SU-DHL-6 (cell line): Measurements from ENCODE around the gene SNTG2.

Experiments
- H2AFZ ChIP-seq: fragments of 200-600 bp; sonication (generic); 2 replicates; pipeline ENCODE4 v1.6.1; 2014; ENCODE audit warnings: low read depth, mild to moderate bottlenecking, moderate library complexity, mixed read lengths, antibody characterized with exemption, low read length; ENCODE audit not compliant: severe bottlenecking
- H3F3A ChIP-seq: fragments of 200-600 bp; shearing (Covaris generic); 2 replicates; pipeline ENCODE4 v1.6.0; 2016; ENCODE audit warnings: antibody characterized with exemption, mild to moderate bottlenecking; ENCODE audit not compliant: insufficient read depth
- H3K27ac ChIP-seq: fragments of 200-600 bp; sonication (generic); 2 replicates; pipeline ENCODE4 v1.5.1; 2016; ENCODE audit warnings: low read depth, mild to moderate bottlenecking, low read length, moderate library complexity, mixed read lengths
- H3K27me3 ChIP-seq: fragments of 200-600 bp; sonication (generic), shearing (Covaris generic); 2 replicates; pipeline ENCODE4 v1.6.0; 2014; ENCODE audit warnings: mild to moderate bottlenecking, low read length
- H3K36me3 ChIP-seq: fragments of 200-600 bp; sonication (generic); 2 replicates; pipeline ENCODE4 v1.6.1; 2014; ENCODE audit warnings: mild to moderate bottlenecking, low read length, mixed read lengths
- H3K4me2 ChIP-seq: fragments of 300-600, 200-600 bp; shearing (Covaris generic), sonication (generic); 2 replicates; pipeline ENCODE4 v1.6.0; 2014; ENCODE audit warnings: low read length, low read depth, mild to moderate bottlenecking; ENCODE audit not compliant: poor library complexity, severe bottlenecking
- H3K4me3 ChIP-seq: fragments of 200-600 bp; sonication (generic); 2 replicates; pipeline ENCODE4 v1.5.1; 2014; ENCODE audit warnings: antibody characterized with exemption, low read length, mild to moderate bottlenecking, mixed read lengths; ENCODE audit not compliant: insufficient read depth, poor library complexity, severe bottlenecking
- H3K79me2 ChIP-seq: fragments of 200-600 bp; sonication (generic); 2 replicates; pipeline ENCODE4 v1.6.1; 2014; ENCODE audit warnings: mild to moderate bottlenecking, low read length, moderate library complexity; ENCODE audit not compliant: insufficient read depth
- H3K9ac ChIP-seq: fragments of 200-600 bp; sonication (generic); 2 replicates; pipeline ENCODE4 v1.7.0; 2014; ENCODE audit warnings: mild to moderate bottlenecking, low read length
- H3K9me2 ChIP-seq: fragments of 200-600 bp; sonication (generic); replicated peaks from 2 replicates; pipeline ENCODE4 v1.6.1; 2014; ENCODE audit warnings: low read length; ENCODE audit not compliant: insufficient read depth
- H3K9me3 ChIP-seq: fragments of 200-600 bp; sonication (generic); 2 replicates; pipeline ENCODE4 v1.6.1; 2014; ENCODE audit warnings: low read length, mixed read lengths; ENCODE audit not compliant: insufficient read depth
- H4K20me1 ChIP-seq: fragments of 200-600 bp; sonication (generic); 2 replicates; pipeline ENCODE4 v1.6.1; 2014; ENCODE audit warnings: low read depth, mild to moderate bottlenecking, antibody characterized with exemption, low read length, moderate library complexity, mixed read lengths
- CTCF ChIP-seq: fragments of 200-600 bp; sonication (generic); IDR thresholded peaks from one replicate; pipeline ENCODE4 v1.5.1; 2017; ENCODE audit warnings: antibody characterized with exemption, mild to moderate bottlenecking, low read length, moderate library complexity; ENCODE audit not compliant: insufficient read depth, poor library complexity, severe bottlenecking
- EZH2phosphoT487 ChIP-seq: fragments of 200-600 bp; sonication (generic), shearing (Covaris generic); conservative IDR thresholded peaks from 2 replicates; pipeline ENCODE4 v1.6.1; 2018; ENCODE audit warnings: mild to moderate bottlenecking, antibody characterized with exemption, low read length, moderate library complexity, mixed read lengths

Gene SNTG2

GRCh38 chr2:904246-905024 is 46.2 kb upstream of the SNTG2 start:
- Histone ChIP-seq H3K9me3 (peaks cover 12% of the 10 kb centered on the region; the same call in 1 of the 2 replicates), H3K4me3 (no peak overlapping the region), H3K4me2 (no peak overlapping the region), H3K27ac (no peak overlapping the region), H3K36me3 (no peaks in the 10 kb centered on the region), H3F3A (peaks cover 8% of the 10 kb centered on the region), H4K20me1 (no peaks in the 10 kb centered on the region), H3K9me2 (no peaks in the 10 kb centered on the region), H3K79me2 (no peaks in the 10 kb centered on the region), H2AFZ (no peak overlapping the region), H3K27me3 (no peaks in the 10 kb centered on the region), H3K9ac (no peak overlapping the region)
- TF ChIP-seq CTCF (no peak), EZH2phosphoT487 (no peak)

GRCh38 chr2:905091-905832 is 45.4 kb upstream of the SNTG2 start:
- H3K4me2 ChIP-seq, result no peak overlapping the region
- H3K9ac ChIP-seq, result no peak overlapping the region
- no peaks in the 10 kb centered on the region for H3K9me2 ChIP-seq
- no peak overlapping the region for H3K4me3 ChIP-seq
- H3K9me3 ChIP-seq, result peaks cover 14% of the 10 kb centered on the region; the same call in 1 of the 2 replicates
- no peaks in the 10 kb centered on the region for H3K36me3 ChIP-seq
- no peaks in the 10 kb centered on the region for H4K20me1 ChIP-seq
- no peaks in the 10 kb centered on the region for H3K79me2 ChIP-seq
- TF ChIP-seq EZH2phosphoT487 (no peak), CTCF (no peak)
- H2AFZ ChIP-seq, result no peak overlapping the region
- no peaks in the 10 kb centered on the region for H3K27me3 ChIP-seq
- peaks cover 12% of the 10 kb centered on the region for H3F3A ChIP-seq
- no peak overlapping the region for H3K27ac ChIP-seq

DNA sequence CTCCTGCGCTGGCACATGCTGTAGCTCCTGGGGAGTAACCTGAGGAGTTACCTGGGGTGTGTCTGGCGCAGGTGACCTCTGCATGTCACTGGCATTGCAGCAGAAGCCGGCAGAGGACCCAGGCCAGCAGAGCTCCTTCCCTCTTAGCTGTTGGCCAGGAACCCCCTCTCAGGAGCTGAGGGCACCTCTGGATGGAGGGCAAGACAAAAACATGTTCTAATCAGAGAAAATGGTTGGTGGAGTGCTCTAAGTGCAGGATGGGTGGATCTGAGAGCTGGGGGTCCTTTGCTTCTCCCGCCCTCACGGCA is 44.9 kb upstream of the SNTG2 start:
- Histone ChIP-seq H3K4me3 (no peak overlapping the region), H3K79me2 (no peaks in the 10 kb centered on the region), H2AFZ (no peak overlapping the region), H4K20me1 (no peaks in the 10 kb centered on the region), H3K27ac (no peak overlapping the region), H3K9ac (no peak overlapping the region), H3F3A (peaks cover 15% of the 10 kb centered on the region), H3K4me2 (no peak overlapping the region), H3K9me3 (peaks cover 17% of the 10 kb centered on the region; the same call in 1 of the 2 replicates), H3K36me3 (no peaks in the 10 kb centered on the region), H3K27me3 (no peaks in the 10 kb centered on the region), H3K9me2 (no peaks in the 10 kb centered on the region)
- no peak for TF ChIP-seq CTCF
- no peak for TF ChIP-seq EZH2phosphoT487
